Right lobe of liver (tissue), 4 donors: ENCODE data around the gene ROMO1.

Experiments used
- CTCF ChIP-seq, 4 donors: fragments of 200-600 bp in 3 of 4; fragments of 450-650 bp in 1 of 4; IDR thresholded peaks; one replicate each; pipeline versions ENCODE4 v1.5.1 to v1.8.0; 2016 to 2022; ENCODE audit warnings: antibody characterized with exemption in 4 of 4, mild to moderate bottlenecking in 2 of 4
- POLR2A ChIP-seq: fragments of 450-650 bp; IDR thresholded peaks from one replicate; pipeline ENCODE4 v1.6.1; 2017; ENCODE audit warnings: antibody characterized with exemption, mild to moderate bottlenecking
- donor health status: DM: no; HTN: no; CAD: no.
- donor health status: DM: no; HTN: no; CAD: no.
- donor health status: DM: no; HTN: yes; CAD: no.

GRCh38 chr20:35653430-35653734 is 45.8 kb upstream of the ROMO1 start:
- TF ChIP-seq CTCF (IDR thresholded peaks at IDR 0.05) (no peak), POLR2A (no peak)
